ENCODE measurements around the gene GPR37L1. TPM values are rescaled to one million over a fixed set of nuclear protein-coding genes. Genes with fewer than 3 reads are reported as not detected.

GPR37L1 gene
- total RNA-seq, 2 experiments from 2014 or later, result 0.03 TPM; not detected in 1

DNA sequence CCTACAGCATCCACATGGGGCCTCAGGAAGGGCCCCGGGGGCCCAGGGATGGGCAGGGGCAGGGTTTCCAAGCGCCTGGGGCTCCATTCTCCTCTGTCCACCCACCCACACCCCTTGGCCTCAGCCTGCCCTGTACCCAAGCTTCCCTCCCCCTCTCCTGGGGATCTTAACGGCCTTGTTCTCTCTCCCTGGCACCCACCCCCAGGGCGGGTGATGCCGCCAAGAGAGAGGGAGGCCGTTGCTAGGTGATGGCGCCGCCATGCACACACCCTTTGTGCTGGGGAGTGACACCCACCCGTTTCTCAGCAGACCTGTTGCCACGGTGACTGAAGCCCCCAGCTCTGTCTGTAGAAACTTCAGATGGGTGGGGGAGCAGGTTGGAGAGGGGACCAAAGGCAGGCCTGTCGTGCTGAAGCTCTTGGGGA is 7.6 kb downstream of the GPR37L1 start:
- no peak for DNase-seq (ENCODE audit: low spot score)
- Histone ChIP-seq H3K9me2 (ENCODE audit: insufficient read depth, low read length) (no peaks in the 10 kb centered on the region), H3K4me2 (ENCODE audit: low read length) (no peak overlapping the region), H4K20me1 (ENCODE audit: insufficient read depth, low read length) (no peaks in the 10 kb centered on the region; the same call in 1 of the 2 replicates), H3K79me2 (ENCODE audit: insufficient read depth, low read depth, low read length) (no peaks in the 10 kb centered on the region), H2AFZ (ENCODE audit: low read length) (no peak overlapping the region), H3K4me1 (ENCODE audit: insufficient read depth, low read length, poor library complexity, severe bottlenecking) (no peaks in the 10 kb centered on the region), H3K27ac (ENCODE audit: low read depth, low read length, poor library complexity, severe bottlenecking) (no peak overlapping the region), H3K36me3 (ENCODE audit: insufficient read depth, low read length) (peaks cover 32% of the 10 kb centered on the region), H3K4me3 (ENCODE audit: low read depth, low read length, poor library complexity, severe bottlenecking) (no peak overlapping the region), H3K9me3 (ENCODE audit: low read length) (no peaks in the 10 kb centered on the region)
- CTCF ChIA-PET (ENCODE audit: unreplicated experiment), result interaction anchor here (0.6 kb wide), 1 partner anchor 376 kb away, joined by 3 read pairs; no protein-coding TSS in a partner anchor
- POLR2A ChIA-PET, result interaction anchor here (0.6 kb wide), 1 partner anchor 291 kb away, joined by 5 read pairs; no protein-coding TSS in a partner anchor
- intact Hi-C loops (cut with micrococcal nuclease; ENCODE audit: unreplicated experiment), result no loop called here
- BruUV-seq (replicated peaks), result no TSS peak
- TF ChIP-seq, protein P1, sequence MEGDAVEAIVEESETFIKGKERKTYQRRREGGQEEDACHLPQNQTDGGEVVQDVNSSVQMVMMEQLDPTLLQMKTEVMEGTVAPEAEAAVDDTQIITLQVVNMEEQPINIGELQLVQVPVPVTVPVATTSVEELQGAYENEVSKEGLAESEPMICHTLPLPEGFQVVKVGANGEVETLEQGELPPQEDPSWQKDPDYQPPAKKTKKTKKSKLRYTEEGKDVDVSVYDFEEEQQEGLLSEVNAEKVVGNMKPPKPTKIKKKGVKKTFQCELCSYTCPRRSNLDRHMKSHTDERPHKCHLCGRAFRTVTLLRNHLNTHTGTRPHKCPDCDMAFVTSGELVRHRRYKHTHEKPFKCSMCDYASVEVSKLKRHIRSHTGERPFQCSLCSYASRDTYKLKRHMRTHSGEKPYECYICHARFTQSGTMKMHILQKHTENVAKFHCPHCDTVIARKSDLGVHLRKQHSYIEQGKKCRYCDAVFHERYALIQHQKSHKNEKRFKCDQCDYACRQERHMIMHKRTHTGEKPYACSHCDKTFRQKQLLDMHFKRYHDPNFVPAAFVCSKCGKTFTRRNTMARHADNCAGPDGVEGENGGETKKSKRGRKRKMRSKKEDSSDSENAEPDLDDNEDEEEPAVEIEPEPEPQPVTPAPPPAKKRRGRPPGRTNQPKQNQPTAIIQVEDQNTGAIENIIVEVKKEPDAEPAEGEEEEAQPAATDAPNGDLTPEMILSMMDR (conservative IDR thresholded peaks at IDR 0.05; ENCODE audit: low read length), result no peak
- TF ChIP-seq EZH2phosphoT487 (IDR thresholded peaks at IDR 0.05; ENCODE audit: borderline replicate concordance, low read depth, low read length), result no peak

DNA sequence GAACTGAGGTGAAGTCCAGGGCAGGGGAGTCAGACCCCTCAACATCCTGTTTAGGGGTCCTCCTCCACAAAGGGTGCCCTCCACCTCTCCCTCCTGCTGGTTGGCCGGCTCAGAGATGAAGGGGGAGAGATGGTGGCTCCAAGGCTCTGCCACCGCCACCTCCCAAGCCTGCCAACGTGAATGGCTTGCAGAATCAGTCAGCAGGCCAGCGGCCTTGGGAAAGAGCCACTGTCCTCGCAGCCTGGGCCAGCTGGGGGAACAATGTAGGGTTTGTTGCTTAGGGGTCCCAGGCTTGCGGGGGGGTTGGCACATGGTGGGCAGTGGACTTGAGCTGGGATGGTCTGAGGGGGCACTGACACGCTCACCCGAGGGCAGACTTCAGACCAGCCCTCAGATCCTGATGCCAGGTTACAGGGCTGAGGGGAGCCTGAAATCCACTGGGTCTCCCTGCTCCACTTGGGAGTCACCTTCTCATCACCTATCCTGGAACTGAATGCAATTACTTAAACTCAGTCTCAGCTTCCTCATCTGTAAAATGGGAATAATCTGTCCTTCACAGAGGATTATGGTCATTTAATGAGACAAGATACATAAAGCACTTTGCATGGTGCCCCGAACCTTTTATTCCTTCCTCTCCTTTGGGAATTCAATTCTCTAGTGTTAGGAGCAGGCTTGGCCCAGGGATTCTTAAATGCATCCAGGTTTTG is 8.3 kb downstream of the GPR37L1 start:
- intact Hi-C loops (cut with micrococcal nuclease; ENCODE audit: unreplicated experiment), result no loop called here
- H3K27ac ChIP-seq (ENCODE audit: low read depth, low read length, poor library complexity, severe bottlenecking), result no peak overlapping the region
- BruUV-seq (replicated peaks), result no TSS peak
- H3K36me3 ChIP-seq (ENCODE audit: insufficient read depth, low read length), result peaks cover 39% of the 10 kb centered on the region
- H3K9me2 ChIP-seq (ENCODE audit: insufficient read depth, low read length), result no peaks in the 10 kb centered on the region
- no peaks in the 10 kb centered on the region for H3K4me1 ChIP-seq (ENCODE audit: insufficient read depth, low read length, poor library complexity, severe bottlenecking)
- ChIA-PET POLR2A (interaction anchor here (0.8 kb wide), 1 partner anchor 123 kb away, joined by 3 read pairs; no protein-coding TSS in a partner anchor), CTCF (ENCODE audit: unreplicated experiment) (interaction anchor here (0.6 kb wide), 1 partner anchor 376 kb away, joined by 3 read pairs; no protein-coding TSS in a partner anchor)
- H3K9me3 ChIP-seq (ENCODE audit: low read length), result no peaks in the 10 kb centered on the region
- no peaks in the 10 kb centered on the region; the same call in 1 of the 2 replicates for H4K20me1 ChIP-seq (ENCODE audit: insufficient read depth, low read length)
- no peaks in the 10 kb centered on the region for H3K79me2 ChIP-seq (ENCODE audit: insufficient read depth, low read depth, low read length)
- no peak overlapping the region for H2AFZ ChIP-seq (ENCODE audit: low read length)
- DNase-seq (ENCODE audit: low spot score), result no peak
- TF ChIP-seq, protein P1 (conservative IDR thresholded peaks at IDR 0.05; ENCODE audit: low read length), result no peak
- no peak for TF ChIP-seq EZH2phosphoT487 (IDR thresholded peaks at IDR 0.05; ENCODE audit: borderline replicate concordance, low read depth, low read length)
- no peak overlapping the region for H3K4me3 ChIP-seq (ENCODE audit: low read depth, low read length, poor library complexity, severe bottlenecking)
- no peak overlapping the region for H3K4me2 ChIP-seq (ENCODE audit: low read length)

Measured in OCI-LY7 (cell line).